OCI-LY7 (cell line): Measurements from ENCODE around the gene PRICKLE2. TPM values are rescaled to one million over a fixed set of nuclear protein-coding genes. Genes with fewer than 3 reads are reported as not detected.

Experiments used
- BruUV-seq: library from RNA; stranded (reverse); fragments of 400-500 nt; replicated peaks from 2 replicates; lab custom pipeline; 2021; lab: Mats Ljungman, UMichigan
- CTCF ChIA-PET: fragments of 300-600 bp; sonication (Branson Sonifier 250); formaldehyde crosslinking; loops from one replicate; lab custom pipeline; 2022; ENCODE audit warnings: antibody characterized with exemption; ENCODE audit not compliant: unreplicated experiment; lab: Charles Lee
- POLR2A ChIA-PET: fragments of 300-600 bp; sonication (Branson Sonifier 250); formaldehyde crosslinking; loops from one replicate; lab custom pipeline; 2022; ENCODE audit warnings: antibody characterized with exemption; lab: Charles Lee
- DNase-seq: peaks from one replicate; pipeline ENCODE4 v3.0.0-alpha.2; 2015; ENCODE audit warnings: low spot score
- H2AFZ ChIP-seq: fragments of 200-600 bp; sonication (generic), shearing (Covaris generic); 2 replicates; pipeline ENCODE4 v1.6.1; 2014; ENCODE audit warnings: mild to moderate bottlenecking, antibody characterized with exemption, low read length, moderate library complexity
- H3K27ac ChIP-seq: fragments of 200-600 bp; sonication (generic); 2 replicates; pipeline ENCODE4 v1.5.1; 2014; ENCODE audit warnings: mixed run types, low read depth, mild to moderate bottlenecking, moderate library complexity, low read length, inconsistent platforms; ENCODE audit not compliant: poor library complexity, severe bottlenecking
- H3K36me3 ChIP-seq: fragments of 200-600 bp; sonication (generic); 2 replicates; pipeline ENCODE4 v1.6.1; 2014; ENCODE audit warnings: mild to moderate bottlenecking, antibody characterized with exemption, low read length, moderate library complexity, mixed read lengths; ENCODE audit not compliant: insufficient read depth
- H3K4me1 ChIP-seq: fragments of 200-600 bp; sonication (generic); 2 replicates; pipeline ENCODE4 v1.5.1; 2014; ENCODE audit warnings: mild to moderate bottlenecking, low read length; ENCODE audit not compliant: insufficient read depth, poor library complexity, severe bottlenecking
- H3K4me2 ChIP-seq: fragments of 200-600 bp; sonication (generic); 2 replicates; pipeline ENCODE4 v1.6.1; 2014; ENCODE audit warnings: mild to moderate bottlenecking, low read length
- H3K4me3 ChIP-seq: fragments of 200-600 bp; sonication (generic); 2 replicates; pipeline ENCODE4 v1.5.1; 2014; ENCODE audit warnings: mild to moderate bottlenecking, low read depth, low read length; ENCODE audit not compliant: poor library complexity, severe bottlenecking
- H3K79me2 ChIP-seq: fragments of 200-600 bp; sonication (generic); 2 replicates; pipeline ENCODE4 v1.6.1; 2016; ENCODE audit warnings: low read depth, mild to moderate bottlenecking, low read length, moderate library complexity, mixed read lengths; ENCODE audit not compliant: insufficient read depth
- H3K9me2 ChIP-seq: fragments of 200-600 bp; sonication (generic); 2 replicates; pipeline ENCODE4 v1.6.1; 2016; ENCODE audit warnings: mild to moderate bottlenecking, low read length, mixed read lengths; ENCODE audit not compliant: insufficient read depth
- H3K9me3 ChIP-seq: fragments of 200-600 bp; sonication (generic); 2 replicates; pipeline ENCODE4 v1.6.1; 2014; ENCODE audit warnings: mild to moderate bottlenecking, mixed run types, low read length, mixed read lengths
- H4K20me1 ChIP-seq: fragments of 200-600 bp; sonication (generic); 2 replicates; pipeline ENCODE4 v1.6.1; 2014; ENCODE audit warnings: mild to moderate bottlenecking, antibody characterized with exemption, low read length, moderate library complexity, mixed read lengths; ENCODE audit not compliant: insufficient read depth
- EZH2phosphoT487 ChIP-seq: fragments of 200-600 bp; sonication (generic); IDR thresholded peaks from 2 replicates; pipeline ENCODE4 v1.6.1; 2018; ENCODE audit warnings: low read depth, borderline replicate concordance, mild to moderate bottlenecking, mixed run types, antibody characterized with exemption, low read length, moderate library complexity, mixed read lengths
- intact Hi-C: fragments of 100-400 bp; cut with micrococcal nuclease; formaldehyde crosslinking; loops from one replicate; pipeline ENCODE4 v1.10.0; 2022; ENCODE audit not compliant: unreplicated experiment
- total RNA-seq, 2 experiments: library from RNA; depleted of rRNA in 1 of 2; stranded (reverse); fragments of >200 nt in 1 of 2; shearing (Covaris generic) in 1 of 2; gene quantifications; 2 replicates each; pipeline ENCODE4 v1.2.3, GENCODE V29; 2014 to 2022
- TF ChIP-seq, protein P1 (sequence below): fragments of 200-600 bp; sonication (generic); conservative IDR thresholded peaks from 2 replicates; pipeline ENCODE4 v1.5.1; 2014; ENCODE audit warnings: mild to moderate bottlenecking, antibody characterized with exemption, low read length, moderate library complexity, mixed read lengths

The PRICKLE2 gene
- total RNA-seq, 2 experiments from 2014 or later: 2.0 to 3.9 TPM

DNA sequence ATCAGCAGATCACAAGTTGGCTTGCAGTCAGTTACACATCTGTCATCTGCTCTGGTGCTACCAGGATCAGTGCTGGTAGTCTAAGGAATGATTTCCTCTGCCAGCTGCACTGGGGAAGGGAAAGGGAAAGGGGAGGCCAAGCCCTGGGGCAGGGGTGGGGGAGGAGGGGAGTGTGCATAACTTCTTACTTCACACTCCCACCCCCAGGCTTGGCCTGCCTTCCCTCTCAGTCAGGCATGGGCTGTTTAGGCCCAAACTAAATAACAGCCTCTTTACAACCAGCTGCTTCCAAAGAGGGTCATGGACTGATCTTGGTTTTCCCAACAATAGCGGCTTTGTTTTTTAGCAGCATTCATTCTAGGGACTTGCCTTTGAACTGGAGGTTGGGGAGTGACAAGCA lies 115.8 kb downstream of the PRICKLE2 start:
- TF ChIP-seq EZH2phosphoT487: no peak
- TF ChIP-seq, protein P1, sequence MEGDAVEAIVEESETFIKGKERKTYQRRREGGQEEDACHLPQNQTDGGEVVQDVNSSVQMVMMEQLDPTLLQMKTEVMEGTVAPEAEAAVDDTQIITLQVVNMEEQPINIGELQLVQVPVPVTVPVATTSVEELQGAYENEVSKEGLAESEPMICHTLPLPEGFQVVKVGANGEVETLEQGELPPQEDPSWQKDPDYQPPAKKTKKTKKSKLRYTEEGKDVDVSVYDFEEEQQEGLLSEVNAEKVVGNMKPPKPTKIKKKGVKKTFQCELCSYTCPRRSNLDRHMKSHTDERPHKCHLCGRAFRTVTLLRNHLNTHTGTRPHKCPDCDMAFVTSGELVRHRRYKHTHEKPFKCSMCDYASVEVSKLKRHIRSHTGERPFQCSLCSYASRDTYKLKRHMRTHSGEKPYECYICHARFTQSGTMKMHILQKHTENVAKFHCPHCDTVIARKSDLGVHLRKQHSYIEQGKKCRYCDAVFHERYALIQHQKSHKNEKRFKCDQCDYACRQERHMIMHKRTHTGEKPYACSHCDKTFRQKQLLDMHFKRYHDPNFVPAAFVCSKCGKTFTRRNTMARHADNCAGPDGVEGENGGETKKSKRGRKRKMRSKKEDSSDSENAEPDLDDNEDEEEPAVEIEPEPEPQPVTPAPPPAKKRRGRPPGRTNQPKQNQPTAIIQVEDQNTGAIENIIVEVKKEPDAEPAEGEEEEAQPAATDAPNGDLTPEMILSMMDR: no peak
- Histone ChIP-seq H2AFZ (no peak overlapping the region), H3K9me3 (no peaks in the 10 kb centered on the region), H3K9me2 (no peaks in the 10 kb centered on the region), H3K4me1 (no peaks in the 10 kb centered on the region), H3K4me2 (no peak overlapping the region), H3K27ac (no peak overlapping the region), H3K79me2 (no peaks in the 10 kb centered on the region), H3K4me3 (no peak overlapping the region), H4K20me1 (no peaks in the 10 kb centered on the region), H3K36me3 (no peaks in the 10 kb centered on the region)
- POLR2A ChIA-PET: no interaction called here
- intact Hi-C loops: no loop called here
- DNase-seq: no peak
- CTCF ChIA-PET: no interaction called here
- BruUV-seq: no TSS peak

GRCh38 chr3:64108784-64109317 lies 116.4 kb downstream of the PRICKLE2 start:
- BruUV-seq: no TSS peak
- Histone ChIP-seq H3K4me1 (no peaks in the 10 kb centered on the region), H3K9me3 (no peaks in the 10 kb centered on the region), H2AFZ (no peak overlapping the region), H3K36me3 (no peaks in the 10 kb centered on the region), H3K9me2 (no peaks in the 10 kb centered on the region), H3K4me2 (no peak overlapping the region), H3K27ac (no peak overlapping the region), H3K79me2 (no peaks in the 10 kb centered on the region), H3K4me3 (no peak overlapping the region), H4K20me1 (no peaks in the 10 kb centered on the region)
- POLR2A ChIA-PET: interaction anchor here (1.4 kb wide), 1 partner anchor 8 kb away, joined by 4 read pairs; no protein-coding TSS in a partner anchor
- DNase-seq: no peak
- intact Hi-C loops: no loop called here
- CTCF ChIA-PET: no interaction called here
- TF ChIP-seq EZH2phosphoT487: no peak
- TF ChIP-seq, protein P1: no peak

DNA sequence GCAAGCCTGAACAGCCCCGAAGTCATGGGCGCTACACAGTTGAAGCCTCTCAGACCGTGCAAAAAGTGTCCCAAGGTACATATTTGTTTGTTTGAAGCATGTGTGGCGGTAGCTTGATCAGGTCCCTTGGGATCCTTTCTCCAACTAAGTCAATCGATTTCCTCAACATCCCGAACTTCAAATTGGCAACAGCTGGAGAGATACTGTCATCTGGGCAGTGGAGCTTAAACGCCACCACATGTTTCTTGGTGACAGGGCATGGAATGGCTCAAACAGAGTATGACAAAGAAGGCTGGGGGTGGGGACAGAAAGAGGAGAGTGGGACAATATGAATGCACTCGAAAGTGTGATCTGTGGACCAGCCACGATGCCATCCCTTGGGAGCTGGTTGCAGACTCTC lies 117.0 kb downstream of the PRICKLE2 start:
- BruUV-seq: no TSS peak
- no peaks in the 10 kb centered on the region for H3K4me1 ChIP-seq
- no peaks in the 10 kb centered on the region for H3K79me2 ChIP-seq
- H2AFZ ChIP-seq: no peak overlapping the region
- ChIA-PET POLR2A (interaction anchor here (1.4 kb wide), 1 partner anchor 9 kb away, joined by 4 read pairs; no protein-coding TSS in a partner anchor), CTCF (no interaction called here)
- no peaks in the 10 kb centered on the region for H3K36me3 ChIP-seq
- no peaks in the 10 kb centered on the region for H3K9me3 ChIP-seq
- DNase-seq: no peak
- no peak overlapping the region for H3K4me3 ChIP-seq
- H3K9me2 ChIP-seq: no peaks in the 10 kb centered on the region
- intact Hi-C loops: no loop called here
- H4K20me1 ChIP-seq: no peaks in the 10 kb centered on the region
- no peak for TF ChIP-seq EZH2phosphoT487
- TF ChIP-seq, protein P1: no peak
- H3K27ac ChIP-seq: no peak overlapping the region
- no peak overlapping the region for H3K4me2 ChIP-seq
